HEK293 (cell line): ENCODE data around the gene C8G.
A peak's percentile ranks its signal among the peaks of the same experiment; 100 is the strongest.

Experiments
- BCL11A ChIP-seq: fragments of 450-650 bp; formaldehyde crosslinking; IDR thresholded peaks from 2 replicates; pipeline ENCODE4 v1.5.1; 2016; ENCODE audit warnings: low read depth, missing biosample characterization, missing genetic modification characterization
- CTCF ChIP-seq: fragments of 450-650 bp; formaldehyde crosslinking; IDR thresholded peaks from 2 replicates; pipeline ENCODE4 v1.5.1; 2016; ENCODE audit warnings: missing biosample characterization, missing genetic modification characterization
- ELK4 ChIP-seq: IDR thresholded peaks from 2 replicates; pipeline ENCODE4 v1.6.1; 2011; ENCODE audit warnings: mild to moderate bottlenecking, low read depth, low read length, borderline replicate concordance
- HOXA7 ChIP-seq: sonication (generic); formaldehyde crosslinking; IDR thresholded peaks from 2 replicates; pipeline ENCODE4 v1.8.1; 2022; ENCODE audit warnings: missing genetic modification reagents, borderline replicate concordance
- KLF9 ChIP-seq: fragments of 450-650 bp; formaldehyde crosslinking; IDR thresholded peaks from 2 replicates; pipeline ENCODE4 v1.5.1; 2016; ENCODE audit warnings: missing biosample characterization, missing genetic modification characterization, low read depth
- PRDM10 ChIP-seq: fragments of 450-650 bp; formaldehyde crosslinking; IDR thresholded peaks from 2 replicates; pipeline ENCODE4 v1.5.1; 2016; ENCODE audit warnings: missing biosample characterization, missing genetic modification characterization
- REST ChIP-seq: fragments of 450-650 bp; formaldehyde crosslinking; IDR thresholded peaks from 2 replicates; pipeline ENCODE4 v1.5.1; 2016; ENCODE audit warnings: missing biosample characterization, missing genetic modification characterization
- YY1 ChIP-seq: fragments of 450-650 bp; formaldehyde crosslinking; IDR thresholded peaks from 2 replicates; pipeline ENCODE4 v1.5.1; 2018; ENCODE audit warnings: missing biosample characterization, missing genetic modification characterization
- ZBTB11 ChIP-seq: fragments of 450-650 bp; formaldehyde crosslinking; conservative IDR thresholded peaks from 2 replicates; pipeline ENCODE4 v1.5.1; 2016; ENCODE audit warnings: low read depth, missing biosample characterization, missing genetic modification characterization
- ZBTB17 ChIP-seq: fragments of 450-650 bp; formaldehyde crosslinking; IDR thresholded peaks from 2 replicates; pipeline ENCODE4 v1.5.1; 2016; ENCODE audit warnings: missing biosample characterization, missing genetic modification characterization
- ZBTB6 ChIP-seq: fragments of 450-650 bp; formaldehyde crosslinking; IDR thresholded peaks from 2 replicates; pipeline ENCODE4 v1.5.1; 2017; ENCODE audit warnings: missing biosample characterization, missing genetic modification characterization
- ZBTB7A ChIP-seq: fragments of 450-650 bp; formaldehyde crosslinking; IDR thresholded peaks from 2 replicates; pipeline ENCODE4 v1.5.1; 2016; ENCODE audit warnings: low read depth, missing biosample characterization, missing genetic modification characterization
- ZFP37 ChIP-seq: fragments of 450-650 bp; formaldehyde crosslinking; IDR thresholded peaks from 2 replicates; pipeline ENCODE4 v1.5.1; 2016; ENCODE audit warnings: missing biosample characterization, missing genetic modification characterization
- ZNF140 ChIP-seq: fragments of 450-650 bp; formaldehyde crosslinking; IDR thresholded peaks from 2 replicates; pipeline ENCODE4 v1.5.1; 2016; ENCODE audit warnings: missing biosample characterization, missing genetic modification characterization
- ZNF155 ChIP-seq: fragments of 450-650 bp; formaldehyde crosslinking; IDR thresholded peaks from 2 replicates; pipeline ENCODE4 v1.5.1; 2016; ENCODE audit warnings: missing biosample characterization, missing genetic modification characterization
- ZNF169 ChIP-seq: fragments of 450-650 bp; formaldehyde crosslinking; IDR thresholded peaks from 2 replicates; pipeline ENCODE4 v1.5.1; 2016; ENCODE audit warnings: missing biosample characterization, missing genetic modification characterization
- ZNF423 ChIP-seq: fragments of 450-650 bp; formaldehyde crosslinking; IDR thresholded peaks from 2 replicates; pipeline ENCODE4 v1.5.1; 2016; ENCODE audit warnings: missing biosample characterization, missing genetic modification characterization
- ZNF473 ChIP-seq: fragments of 450-650 bp; formaldehyde crosslinking; IDR thresholded peaks from 2 replicates; pipeline ENCODE4 v1.5.1; 2017; ENCODE audit warnings: missing biosample characterization, missing genetic modification characterization
- ZNF48 ChIP-seq: fragments of 450-650 bp; formaldehyde crosslinking; IDR thresholded peaks from 2 replicates; pipeline ENCODE4 v1.5.1; 2016; ENCODE audit warnings: missing biosample characterization, missing genetic modification characterization
- ZNF571 ChIP-seq: fragments of 450-650 bp; formaldehyde crosslinking; IDR thresholded peaks from 2 replicates; pipeline ENCODE4 v1.5.0; 2017; ENCODE audit warnings: missing biosample characterization, missing genetic modification characterization
- ZNF621 ChIP-seq: fragments of 450-650 bp; formaldehyde crosslinking; IDR thresholded peaks from 2 replicates; pipeline ENCODE4 v1.5.1; 2017; ENCODE audit warnings: missing biosample characterization, missing genetic modification characterization
- ZNF76 ChIP-seq: fragments of 450-650 bp; formaldehyde crosslinking; IDR thresholded peaks from 2 replicates; pipeline ENCODE4; 2016; ENCODE audit warnings: low read depth, missing biosample characterization, missing genetic modification characterization, borderline replicate concordance
- ZNF768 ChIP-seq: fragments of 450-650 bp; formaldehyde crosslinking; IDR thresholded peaks from 2 replicates; pipeline ENCODE4 v1.5.1; 2018; ENCODE audit warnings: missing biosample characterization, mild to moderate bottlenecking, missing genetic modification characterization
- ZNF791 ChIP-seq: fragments of 450-650 bp; formaldehyde crosslinking; IDR thresholded peaks from 2 replicates; pipeline ENCODE4 v1.5.1; 2016; ENCODE audit warnings: missing biosample characterization, missing genetic modification characterization
- ZNF792 ChIP-seq: fragments of 450-650 bp; formaldehyde crosslinking; IDR thresholded peaks from 2 replicates; pipeline ENCODE4 v1.5.1; 2016; ENCODE audit warnings: missing biosample characterization, missing genetic modification characterization

C8G gene

GRCh38 chr9:136949817-136950655 is 5.0 kb downstream of the C8G start (continued):
- TF ChIP-seq PRDM10 (tag by site-specific recombination) (peak; percentile 86), ZBTB11 (tag by site-specific recombination) (no peak), ZNF423 (peak; percentile 90; the same call in 1 of the 2 replicates), ELK4 (no peak), ZNF571 (tag by site-specific recombination) (no peak), BCL11A (tag by site-specific recombination) (peak; percentile 34; the same call in 1 of the 2 replicates), YY1 (tag by site-specific recombination) (no peak), ZNF76 (tag by site-specific recombination) (peak; percentile 7; the same call in 1 of the 2 replicates), REST (tag by site-specific recombination) (no peak), ZNF768 (tag by site-specific recombination) (no peak), ZFP37 (tag by site-specific recombination) (no peak; the same call in 1 of the 2 replicates), ZNF155 (tag by site-specific recombination) (no peak), ZNF621 (tag by site-specific recombination) (no peak), ZBTB17 (tag by site-specific recombination) (peak; percentile 66; the same call in 1 of the 2 replicates), ZNF140 (no peak), HOXA7 (CRISPR knock-in tag) (no peak), ZNF48 (no peak), ZNF169 (tag by site-specific recombination) (no peak), CTCF (tag by site-specific recombination) (peak; percentile 86), ZBTB6 (tag by site-specific recombination) (no peak), ZNF473 (no peak), ZNF792 (tag by site-specific recombination) (no peak), ZBTB7A (tag by site-specific recombination) (peak; percentile 54), KLF9 (tag by site-specific recombination) (peak; percentile 51), ZNF791 (tag by site-specific recombination) (no peak)
